ENCODE results near the gene CFTR. TPM values are rescaled to one million over a fixed set of nuclear protein-coding genes. Genes with fewer than 3 reads are reported as not detected.

The CFTR gene
- total and polyA plus RNA-seq, 2 of the 4 experiments (the other 2 are of a cell fraction) = 0.18 to 0.21 TPM

DNA sequence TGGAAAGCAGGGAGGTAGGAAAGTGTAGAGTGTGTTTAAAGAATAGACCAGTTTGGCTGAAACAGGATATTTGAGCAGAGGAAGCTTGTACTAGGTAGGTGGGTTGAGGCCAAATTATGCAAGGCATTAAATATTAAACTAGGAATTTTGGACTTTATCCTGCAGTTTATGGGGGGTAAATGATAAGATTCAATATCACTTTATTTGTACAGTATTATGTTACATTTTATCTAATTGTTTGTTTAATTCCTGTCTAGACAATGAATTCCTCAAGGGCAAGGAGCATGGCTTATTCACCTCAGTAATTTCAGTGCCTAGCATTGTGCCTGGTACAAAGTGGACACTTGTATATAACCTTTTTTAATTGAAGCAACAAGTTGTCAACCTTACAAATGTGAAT lies 125.9 kb downstream of the CFTR start:
- Histone ChIP-seq H3K14ac (replicated peaks; ENCODE audit: low read depth, low read length) (no peak overlapping the region), H3K9ac (ENCODE audit: low read depth, low read length) (no peak overlapping the region), H3K4me2 (ENCODE audit: low read depth, low read length) (no peak overlapping the region), H2BK120ac (ENCODE audit: low read depth, low read length) (no peak overlapping the region), H2BK5ac (ENCODE audit: low read depth, low read length, poor library complexity, severe bottlenecking) (no peak overlapping the region), H2BK15ac (ENCODE audit: low read depth, low read length) (no peak overlapping the region), H4K5ac (ENCODE audit: low read depth, low read length) (no peak overlapping the region), H3K4ac (ENCODE audit: low read depth, low read length) (no peak overlapping the region), H3K27me3 (ENCODE audit: control insufficient read depth, insufficient read depth, low read length) (no peaks in the 10 kb centered on the region), H3K27ac (ENCODE audit: insufficient read depth, low read length) (no peak overlapping the region), H3K4me3 (ENCODE audit: insufficient read depth, low read depth, low read length) (no peak overlapping the region), H3K56ac (ENCODE audit: extremely low read depth, insufficient read depth, low read length) (no peak overlapping the region), H2AFZ (replicated peaks; ENCODE audit: low read length, poor library complexity) (no peak overlapping the region), H4K8ac (ENCODE audit: low read depth in 2 of 2, low read length in 2 of 2) (no peak overlapping the region), H4K20me1 (ENCODE audit: insufficient read depth, low read length) (no peaks in the 10 kb centered on the region), H2AK9ac (replicated peaks; ENCODE audit: low read depth, low read length, poor library complexity) (no peak overlapping the region), H3K4me1 (ENCODE audit: control insufficient read depth, insufficient read depth, low read length) (peaks cover 4% of the 10 kb centered on the region; the same call in 1 of the 2 replicates), H4K91ac (ENCODE audit: insufficient read depth, low read depth, low read length) (no peak overlapping the region), H3K9me3 (ENCODE audit: control insufficient read depth, insufficient read depth, low read length) (no peaks in the 10 kb centered on the region), H3K23ac (ENCODE audit: low read depth, low read length) (no peak overlapping the region), H3K9me1 (ENCODE audit: insufficient read depth, low read length) (no peaks in the 10 kb centered on the region), H2BK20ac (ENCODE audit: low read depth, low read length) (no peak overlapping the region), H3K36me3 (ENCODE audit: control insufficient read depth, insufficient read depth, low read length) (no peaks in the 10 kb centered on the region), H3K79me1 (ENCODE audit: low read depth in 1 of 2, low read length in 2 of 2) (no peaks in the 10 kb centered on the region), H3K18ac (ENCODE audit: low read depth, low read length) (no peak overlapping the region), H2AK5ac (ENCODE audit: low read depth, low read length) (no peak overlapping the region)
- ChIA-PET CTCF (interaction anchor here (0.7 kb wide), 1 partner anchor 24 kb away, joined by 3 read pairs; no protein-coding TSS in a partner anchor), POLR2A (ENCODE audit: unreplicated experiment) (no interaction called here)
- in situ Hi-C loops (cut with MboI; ENCODE audit: low sequenced_read_pairs) (no loop called here), intact Hi-C loops (cut with micrococcal nuclease) (no loop called here), dilution Hi-C loops (cut with HindIII; ENCODE audit: low sequenced_read_pairs, unreplicated experiment) (no loop called here)
- ATAC-seq (ENCODE audit: low read depth) (no peak), DNase-seq (no peak)
- no peak for TF ChIP-seq POLR2A (IDR thresholded peaks at IDR 0.05; ENCODE audit: low read depth, low read length)
- no peak for TF ChIP-seq RAD21 (IDR thresholded peaks at IDR 0.05; ENCODE audit: low read length)
- TF ChIP-seq RFX5 (IDR thresholded peaks at IDR 0.05; ENCODE audit: low read depth, low read length) = no peak
- BruUV-seq (replicated peaks) = no TSS peak
